ENCODE results near the gene ABCB9. TPM values are rescaled to one million over a fixed set of nuclear protein-coding genes. Genes with fewer than 3 reads are reported as not detected.

The ABCB9 gene
- total RNA-seq, 1 donor from 2014 or later, result 4.2 TPM

- intact Hi-C loops (cut with DNase I), result no loop called here
- H3K4me3 ChIP-seq, result no peak overlapping the region
- no peaks in the 10 kb centered on the region for H3K27me3 ChIP-seq
- no peaks in the 10 kb centered on the region for H3K4me1 ChIP-seq
- H3K9me3 ChIP-seq, result no peaks in the 10 kb centered on the region
- TF ChIP-seq POLR2AphosphoS5 (IDR thresholded peaks at IDR 0.05; ENCODE audit: insufficient read depth in 1 of 2, low read depth in 1 of 2), result no peak
- no peak for DNase-seq (ENCODE audit: extremely low spot score in 2 of 2)
- peaks cover 0 to 16% of the 10 kb centered on the region in 2 donors for H3K36me3 ChIP-seq
- no peak overlapping the region for H3K27ac ChIP-seq
Observed at GRCh38 chr12:123010110-123010509, 43.8 kb upstream of the ABCB9 start.

- TF ChIP-seq CTCF (IDR thresholded peaks at IDR 0.05), result no peak
- no peak for TF ChIP-seq POLR2A (IDR thresholded peaks at IDR 0.05)
- TF ChIP-seq POLR2AphosphoS5 (IDR thresholded peaks at IDR 0.05; ENCODE audit: insufficient read depth in 1 of 2, low read depth in 1 of 2), result no peak
- DNase-seq (ENCODE audit: extremely low spot score in 2 of 2), result no peak
- no peak overlapping the region for H3K4me3 ChIP-seq
- H3K27me3 ChIP-seq, result no peaks in the 10 kb centered on the region
- no peaks in the 10 kb centered on the region for H3K9me3 ChIP-seq
- peaks cover 0 to 28% of the 10 kb centered on the region in 2 donors for H3K36me3 ChIP-seq
- no peaks in the 10 kb centered on the region for H3K4me1 ChIP-seq
- no peak overlapping the region for H3K27ac ChIP-seq
- intact Hi-C loops (cut with DNase I), result no loop called here
Observed at GRCh38 chr12:123006977-123007376, 40.7 kb upstream of the ABCB9 start.

GRCh38 chr12:123005081-123005626 is 38.9 kb upstream of the ABCB9 start:
- DNase-seq (ENCODE audit: extremely low spot score in 2 of 2), result no peak
- intact Hi-C loops (cut with DNase I), result no loop called here
- Histone ChIP-seq H3K4me3 (no peak overlapping the region), H3K27me3 (no peaks in the 10 kb centered on the region), H3K36me3 (peaks cover 0 to 44% of the 10 kb centered on the region in 2 donors), H3K27ac (no peak overlapping the region), H3K9me3 (no peaks in the 10 kb centered on the region), H3K4me1 (no peaks in the 10 kb centered on the region)
- TF ChIP-seq CTCF (IDR thresholded peaks at IDR 0.05) (no peak), POLR2AphosphoS5 (IDR thresholded peaks at IDR 0.05; ENCODE audit: insufficient read depth in 1 of 2, low read depth in 1 of 2) (no peak), POLR2A (IDR thresholded peaks at IDR 0.05) (no peak)

GRCh38 chr12:123004287-123004686 is 38.0 kb upstream of the ABCB9 start:
- peaks cover 0 to 42% of the 10 kb centered on the region in 2 donors for H3K36me3 ChIP-seq
- H3K9me3 ChIP-seq, result no peaks in the 10 kb centered on the region
- H3K4me3 ChIP-seq, result no peak overlapping the region
- DNase-seq (ENCODE audit: extremely low spot score in 2 of 2), result no peak
- H3K4me1 ChIP-seq, result no peaks in the 10 kb centered on the region
- H3K27me3 ChIP-seq, result no peaks in the 10 kb centered on the region
- no peak for TF ChIP-seq POLR2A (IDR thresholded peaks at IDR 0.05)
- no peak for TF ChIP-seq CTCF (IDR thresholded peaks at IDR 0.05)
- no peak for TF ChIP-seq POLR2AphosphoS5 (IDR thresholded peaks at IDR 0.05; ENCODE audit: insufficient read depth in 1 of 2, low read depth in 1 of 2)
- intact Hi-C loops (cut with DNase I), result no loop called here
- H3K27ac ChIP-seq, result no peak overlapping the region

- TF ChIP-seq POLR2A (IDR thresholded peaks at IDR 0.05), result no peak
- TF ChIP-seq CTCF (IDR thresholded peaks at IDR 0.05), result no peak
- TF ChIP-seq POLR2AphosphoS5 (IDR thresholded peaks at IDR 0.05; ENCODE audit: insufficient read depth in 1 of 2, low read depth in 1 of 2), result no peak
- intact Hi-C loops (cut with DNase I), result no loop called here
- DNase-seq (ENCODE audit: extremely low spot score in 2 of 2), result no peak
- Histone ChIP-seq H3K27ac (no peak overlapping the region), H3K27me3 (no peaks in the 10 kb centered on the region), H3K4me3 (no peak overlapping the region), H3K4me1 (no peaks in the 10 kb centered on the region), H3K36me3 (peaks cover 0 to 32% of the 10 kb centered on the region in 2 donors), H3K9me3 (no peaks in the 10 kb centered on the region)
Observed at GRCh38 chr12:123003257-123003656, 37.0 kb upstream of the ABCB9 start.
